ENCODE data around the gene TAAR5.

GRCh38 chr6:132584698-132585097, 4.8 kb downstream of the TAAR5 start:
- TF ChIP-seq IRF2 (CRISPR knock-in tag; IDR thresholded peaks at IDR 0.05; ENCODE audit: borderline replicate concordance, low read depth) (no peak), CREM (CRISPR knock-in tag; IDR thresholded peaks at IDR 0.05) (no peak), ZBTB21 (CRISPR knock-in tag; IDR thresholded peaks at IDR 0.05; ENCODE audit: borderline replicate concordance) (no peak), ZBTB43 (CRISPR knock-in tag; IDR thresholded peaks at IDR 0.05) (no peak)
